ENCODE measurements around the gene ARHGAP26. TPM values are rescaled to one million over a fixed set of nuclear protein-coding genes. Genes with fewer than 3 reads are reported as not detected.
"Not testable (repeated sequence)": the region's sequence is repeated elsewhere in the genome, so short reads cannot be mapped to it uniquely, and the experiment has no call there.

The ARHGAP26 gene
- total RNA-seq, 4 donors from 2014 or later = 61.0 to 76.7 (median 61.2) TPM

- no peak overlapping the region for H3K4me3 ChIP-seq
- peaks cover 0 to 4% (median 0%) of the 10 kb centered on the region in 4 donors for H3K4me1 ChIP-seq
- H3K27ac ChIP-seq = no peak overlapping the region
- H3K27me3 ChIP-seq = no peaks in the 10 kb centered on the region
- no peak for TF ChIP-seq CTCF (IDR thresholded peaks at IDR 0.05)
- TF ChIP-seq EP300 (IDR thresholded peaks at IDR 0.05; ENCODE audit: low read depth) = no peak
- no peak for TF ChIP-seq POLR2A (IDR thresholded peaks at IDR 0.05)
- no peak for TF ChIP-seq POLR2AphosphoS5 (IDR thresholded peaks at IDR 0.05)
- H3K36me3 ChIP-seq = no peaks in the 10 kb centered on the region
- DNase-seq = no peak
- 98 to 100% methylated on average over 1 of the region's 1 CpG for WGBS, 2 donors (ENCODE audit: low coverage in 1 of 2)
- intact Hi-C loops (cut with DNase I; ENCODE audit: low total_unique reads) (no loop called here), in situ Hi-C loops (cut with MboI; ENCODE audit: low pct_ligation_motif_present in 1 of 4, low pct_unique_long_range_greater_than_20kb in 1 of 4, low sequenced_read_pairs in 3 of 4) (no loop called here)
- H3K9me3 ChIP-seq = no peaks in the 10 kb centered on the region
These were observed 429.0 kb downstream of the ARHGAP26 start for GRCh38 chr5:143199161-143199560.

- Histone ChIP-seq H3K9me3 (no peaks in the 10 kb centered on the region), H3K36me3 (no peaks in the 10 kb centered on the region), H3K4me1 (peaks cover 0 to 4% (median 0%) of the 10 kb centered on the region in 4 donors), H3K4me3 (no peak overlapping the region), H3K27ac (no peak overlapping the region), H3K27me3 (no peaks in the 10 kb centered on the region)
- intact Hi-C loops (cut with DNase I; ENCODE audit: low total_unique reads) (no loop called here), in situ Hi-C loops (cut with MboI; ENCODE audit: low pct_ligation_motif_present in 1 of 4, low pct_unique_long_range_greater_than_20kb in 1 of 4, low sequenced_read_pairs in 3 of 4) (no loop called here)
- WGBS, 2 donors (ENCODE audit: low coverage in 1 of 2) = 68 to 75% methylated on average over 2 of the region's 2 CpGs
- no peak for DNase-seq
- no peak for TF ChIP-seq POLR2A (IDR thresholded peaks at IDR 0.05)
- no peak for TF ChIP-seq EP300 (IDR thresholded peaks at IDR 0.05; ENCODE audit: low read depth)
- TF ChIP-seq POLR2AphosphoS5 (IDR thresholded peaks at IDR 0.05) = no peak
- TF ChIP-seq CTCF (IDR thresholded peaks at IDR 0.05) = no peak
These were observed 429.7 kb downstream of the ARHGAP26 start for GRCh38 chr5:143199843-143200242.

- Histone ChIP-seq H3K9me3 (no peaks in the 10 kb centered on the region), H3K27ac (no peak overlapping the region), H3K4me1 (no peaks in the 10 kb centered on the region), H3K27me3 (no peaks in the 10 kb centered on the region), H3K4me3 (no peak overlapping the region), H3K36me3 (no peaks in the 10 kb centered on the region)
- TF ChIP-seq EP300 (IDR thresholded peaks at IDR 0.05; ENCODE audit: low read depth) = no peak
- WGBS, 2 donors (ENCODE audit: low coverage in 1 of 2) = 94% methylated on average over 1 of the region's 1 CpG; no CpG with 5 or more reads in 1 of the 2 donors
- intact Hi-C loops (cut with DNase I; ENCODE audit: low total_unique reads) = no loop called here
- in situ Hi-C loops (cut with MboI; ENCODE audit: low pct_ligation_motif_present in 1 of 4, low pct_unique_long_range_greater_than_20kb in 1 of 4, low sequenced_read_pairs in 3 of 4) = no loop called here
- DNase-seq = no peak
These were observed 430.7 kb downstream of the ARHGAP26 start for GRCh38 chr5:143200781-143201398.

DNA sequence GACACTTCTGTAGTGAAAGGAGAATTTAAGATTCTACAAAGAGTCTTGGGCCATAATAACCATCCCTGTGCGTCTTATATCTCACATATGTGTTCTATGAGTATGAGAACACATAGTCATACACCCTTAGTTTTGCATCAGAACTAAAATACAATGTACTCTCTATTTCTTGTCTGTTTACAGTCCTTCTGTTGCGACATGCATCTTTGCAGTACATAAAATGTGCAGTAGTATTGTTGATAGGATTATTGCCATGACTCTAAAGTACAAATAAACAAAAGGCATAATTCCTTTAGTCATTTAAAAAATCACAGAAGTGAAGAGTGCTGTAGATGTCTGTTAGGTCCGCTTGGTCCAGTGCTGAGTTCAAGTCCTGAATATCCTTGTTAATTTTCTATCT lies 431.4 kb downstream of the ARHGAP26 start:
- intact Hi-C loops (cut with DNase I; ENCODE audit: low total_unique reads) = no loop called here
- no peak for DNase-seq
- no peak overlapping the region for H3K27ac ChIP-seq
- H3K9me3 ChIP-seq = no peaks in the 10 kb centered on the region
- in situ Hi-C loops (cut with MboI; ENCODE audit: low pct_ligation_motif_present in 1 of 4, low pct_unique_long_range_greater_than_20kb in 1 of 4, low sequenced_read_pairs in 3 of 4) = no loop called here
- TF ChIP-seq POLR2AphosphoS5 (IDR thresholded peaks at IDR 0.05) (no peak), EP300 (IDR thresholded peaks at IDR 0.05; ENCODE audit: low read depth) (no peak), CTCF (IDR thresholded peaks at IDR 0.05) (no peak), POLR2A (IDR thresholded peaks at IDR 0.05) (no peak)
- H3K4me3 ChIP-seq = no peak overlapping the region
- H3K4me1 ChIP-seq = no peaks in the 10 kb centered on the region
- H3K36me3 ChIP-seq = no peaks in the 10 kb centered on the region
- H3K27me3 ChIP-seq = no peaks in the 10 kb centered on the region
- 92 to 97% methylated on average over 3 of the region's 3 CpGs for WGBS, 2 donors (ENCODE audit: low coverage in 1 of 2)

GRCh38 chr5:143203301-143203956 lies 433.3 kb downstream of the ARHGAP26 start:
- 87 to 100% methylated on average over 2 to 4 of the region's 4 CpGs for WGBS, 2 donors (ENCODE audit: low coverage in 1 of 2)
- H3K27me3 ChIP-seq; DNase-seq; H3K27ac ChIP-seq; in situ Hi-C loops (cut with MboI; ENCODE audit: low pct_ligation_motif_present in 1 of 4, low pct_unique_long_range_greater_than_20kb in 1 of 4, low sequenced_read_pairs in 3 of 4); H3K4me3 ChIP-seq; intact Hi-C loops (cut with DNase I; ENCODE audit: low total_unique reads); H3K9me3 ChIP-seq; H3K36me3 ChIP-seq: not testable (repeated sequence)
- peaks cover 0 to 12% (median 7%) of the 10 kb centered on the region in 4 donors for H3K4me1 ChIP-seq
